BE2C (cell line): Measurements from ENCODE around the gene RUNX3.

Experiments
- DNase-seq: peaks from one replicate; pipeline ENCODE4 v3.0.0-alpha.2; 2020
- H3K27me3 ChIP-seq: fragments of 250-450 bp; sonication (Bioruptor Pico); 2 replicates; pipeline ENCODE4 v1.5.1; 2020; ENCODE audit warnings: mild to moderate bottlenecking
- H3K36me3 ChIP-seq: fragments of 250-450 bp; sonication (Bioruptor Pico); 2 replicates; pipeline ENCODE4 v1.5.1; 2020; ENCODE audit warnings: mild to moderate bottlenecking
- H3K4me1 ChIP-seq: fragments of 250-450 bp; sonication (Bioruptor Pico); 2 replicates; pipeline ENCODE4 v1.5.1; 2020
- H3K4me3 ChIP-seq: 2 replicates; pipeline ENCODE4 v1.5.1; 2011; ENCODE audit warnings: low read depth, low read length
- H3K9me3 ChIP-seq: fragments of 250-450 bp; sonication (Bioruptor Pico); 2 replicates; pipeline ENCODE4 v1.5.1; 2020
- TF ChIP-seq, protein P1 (sequence below): IDR thresholded peaks from 2 replicates; pipeline ENCODE4 v1.5.1; 2012; ENCODE audit warnings: mild to moderate bottlenecking, low read depth, low read length

Gene RUNX3

DNA sequence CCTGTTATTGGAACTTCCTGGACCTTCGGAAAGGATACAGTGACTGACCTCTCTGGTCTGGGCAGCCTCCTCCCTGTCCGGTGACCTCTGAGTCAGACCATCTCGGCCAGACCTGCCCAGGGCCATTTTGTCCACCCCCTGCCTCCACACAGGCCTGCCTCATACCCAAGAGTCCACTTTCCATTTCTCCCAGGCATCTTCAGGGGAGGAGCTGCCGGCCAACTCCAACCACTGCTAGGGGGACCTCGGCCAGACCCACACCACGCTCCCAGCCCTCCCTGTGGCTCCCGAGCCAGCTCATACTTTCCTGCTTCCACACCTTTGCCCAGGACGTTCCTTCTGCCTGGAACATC, 29.5 kb upstream of the RUNX3 start:
- H3K27me3 ChIP-seq: no peaks in the 10 kb centered on the region
- H3K9me3 ChIP-seq: no peaks in the 10 kb centered on the region
- H3K4me3 ChIP-seq: no peak overlapping the region
- DNase-seq: no peak
- no peaks in the 10 kb centered on the region for H3K36me3 ChIP-seq
- no peaks in the 10 kb centered on the region for H3K4me1 ChIP-seq
- TF ChIP-seq, protein P1, sequence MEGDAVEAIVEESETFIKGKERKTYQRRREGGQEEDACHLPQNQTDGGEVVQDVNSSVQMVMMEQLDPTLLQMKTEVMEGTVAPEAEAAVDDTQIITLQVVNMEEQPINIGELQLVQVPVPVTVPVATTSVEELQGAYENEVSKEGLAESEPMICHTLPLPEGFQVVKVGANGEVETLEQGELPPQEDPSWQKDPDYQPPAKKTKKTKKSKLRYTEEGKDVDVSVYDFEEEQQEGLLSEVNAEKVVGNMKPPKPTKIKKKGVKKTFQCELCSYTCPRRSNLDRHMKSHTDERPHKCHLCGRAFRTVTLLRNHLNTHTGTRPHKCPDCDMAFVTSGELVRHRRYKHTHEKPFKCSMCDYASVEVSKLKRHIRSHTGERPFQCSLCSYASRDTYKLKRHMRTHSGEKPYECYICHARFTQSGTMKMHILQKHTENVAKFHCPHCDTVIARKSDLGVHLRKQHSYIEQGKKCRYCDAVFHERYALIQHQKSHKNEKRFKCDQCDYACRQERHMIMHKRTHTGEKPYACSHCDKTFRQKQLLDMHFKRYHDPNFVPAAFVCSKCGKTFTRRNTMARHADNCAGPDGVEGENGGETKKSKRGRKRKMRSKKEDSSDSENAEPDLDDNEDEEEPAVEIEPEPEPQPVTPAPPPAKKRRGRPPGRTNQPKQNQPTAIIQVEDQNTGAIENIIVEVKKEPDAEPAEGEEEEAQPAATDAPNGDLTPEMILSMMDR: no peak

DNA sequence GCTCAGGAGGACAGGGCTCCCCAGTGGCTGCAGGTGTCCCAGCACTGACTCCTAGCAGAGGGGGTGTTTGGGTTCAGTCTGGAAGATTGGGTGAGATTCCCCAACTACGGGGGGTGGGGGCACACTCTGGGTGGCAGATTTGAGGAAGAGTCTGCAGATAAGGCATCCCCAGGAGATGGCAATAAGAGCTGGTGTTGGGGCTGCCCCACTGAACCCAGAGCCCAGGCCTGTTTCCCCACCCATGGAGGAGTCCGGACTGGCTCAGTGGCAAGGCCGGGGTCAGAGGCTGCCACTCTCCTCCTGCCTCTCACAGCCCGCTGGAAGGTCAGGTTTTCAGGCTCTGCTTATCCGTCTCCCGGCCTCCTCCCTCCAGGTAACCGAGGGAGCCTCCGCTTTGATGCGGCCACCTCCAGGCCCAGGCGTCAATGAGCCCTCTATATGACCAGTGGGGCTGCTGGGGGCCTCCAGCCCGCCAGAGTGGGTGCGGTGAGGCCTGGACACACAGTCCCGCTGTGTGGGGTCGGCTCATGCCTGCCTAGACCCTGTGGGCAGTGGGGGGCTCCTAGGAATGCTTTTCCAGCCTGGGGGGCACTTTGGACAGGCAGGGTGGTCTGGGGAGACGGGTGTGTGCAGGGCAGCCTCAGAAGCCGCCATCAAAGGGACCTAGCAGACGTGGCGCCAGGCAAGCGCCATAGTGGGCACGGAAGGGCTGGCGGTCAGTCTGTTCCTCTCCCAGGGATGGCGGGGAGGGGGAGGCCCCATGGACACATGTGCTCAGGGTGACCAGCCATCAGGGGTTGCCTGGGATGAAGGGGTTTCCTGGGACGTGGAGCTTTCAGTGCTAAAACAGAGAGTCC, 28.9 kb upstream of the RUNX3 start:
- Histone ChIP-seq H3K4me3 (no peak overlapping the region), H3K9me3 (no peaks in the 10 kb centered on the region), H3K36me3 (no peaks in the 10 kb centered on the region), H3K27me3 (no peaks in the 10 kb centered on the region), H3K4me1 (no peaks in the 10 kb centered on the region)
- TF ChIP-seq, protein P1: no peak
- DNase-seq: no peak

DNA sequence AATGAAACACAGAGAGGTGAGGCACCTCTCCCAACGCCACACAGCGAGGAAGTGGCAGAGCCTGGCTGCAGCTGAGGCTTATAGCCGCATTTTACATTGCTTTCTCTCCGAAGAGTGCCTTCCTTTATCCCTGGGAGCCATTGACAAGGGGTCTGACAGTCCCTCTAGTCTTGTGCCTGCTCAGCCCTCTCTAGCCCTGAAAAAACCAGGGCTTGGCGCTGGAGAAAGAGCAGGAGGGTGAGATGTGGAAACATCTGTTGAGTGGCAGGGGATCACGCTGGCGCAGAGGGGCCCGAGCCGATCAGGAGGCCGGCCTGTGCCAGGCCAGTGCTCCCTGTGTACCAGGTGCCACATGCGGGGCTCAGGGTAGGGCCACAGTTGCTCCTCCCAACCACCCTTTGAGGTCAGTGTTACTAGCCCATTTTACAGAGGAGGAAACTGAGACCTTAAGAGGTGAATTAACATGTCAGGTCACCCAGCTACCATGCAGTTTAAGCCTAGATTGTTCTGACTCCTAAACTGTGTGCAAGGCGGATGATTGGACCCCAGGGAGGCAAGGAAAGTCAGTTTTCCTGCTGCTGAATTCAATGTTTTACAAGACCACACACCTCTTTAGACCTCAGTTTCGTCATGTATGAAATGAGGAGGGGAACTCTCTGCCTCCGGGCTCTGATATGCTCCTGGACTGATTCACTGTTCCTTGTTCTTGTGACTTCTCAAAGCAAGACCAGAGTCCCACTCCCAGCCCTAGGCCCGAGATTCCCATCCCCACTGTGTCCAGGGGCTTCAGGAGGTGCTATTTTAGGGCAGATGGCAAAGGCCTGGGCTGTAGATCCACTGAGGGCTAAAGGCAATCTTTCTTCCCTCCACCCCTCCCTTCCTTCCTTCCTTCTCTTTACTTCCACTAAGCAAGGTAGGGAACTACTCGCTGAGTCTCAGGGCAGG, 28.0 kb upstream of the RUNX3 start:
- Histone ChIP-seq H3K36me3 (no peaks in the 10 kb centered on the region), H3K4me3 (no peak overlapping the region), H3K27me3 (no peaks in the 10 kb centered on the region), H3K9me3 (no peaks in the 10 kb centered on the region), H3K4me1 (no peaks in the 10 kb centered on the region)
- no peak for DNase-seq
- TF ChIP-seq, protein P1: no peak

DNA sequence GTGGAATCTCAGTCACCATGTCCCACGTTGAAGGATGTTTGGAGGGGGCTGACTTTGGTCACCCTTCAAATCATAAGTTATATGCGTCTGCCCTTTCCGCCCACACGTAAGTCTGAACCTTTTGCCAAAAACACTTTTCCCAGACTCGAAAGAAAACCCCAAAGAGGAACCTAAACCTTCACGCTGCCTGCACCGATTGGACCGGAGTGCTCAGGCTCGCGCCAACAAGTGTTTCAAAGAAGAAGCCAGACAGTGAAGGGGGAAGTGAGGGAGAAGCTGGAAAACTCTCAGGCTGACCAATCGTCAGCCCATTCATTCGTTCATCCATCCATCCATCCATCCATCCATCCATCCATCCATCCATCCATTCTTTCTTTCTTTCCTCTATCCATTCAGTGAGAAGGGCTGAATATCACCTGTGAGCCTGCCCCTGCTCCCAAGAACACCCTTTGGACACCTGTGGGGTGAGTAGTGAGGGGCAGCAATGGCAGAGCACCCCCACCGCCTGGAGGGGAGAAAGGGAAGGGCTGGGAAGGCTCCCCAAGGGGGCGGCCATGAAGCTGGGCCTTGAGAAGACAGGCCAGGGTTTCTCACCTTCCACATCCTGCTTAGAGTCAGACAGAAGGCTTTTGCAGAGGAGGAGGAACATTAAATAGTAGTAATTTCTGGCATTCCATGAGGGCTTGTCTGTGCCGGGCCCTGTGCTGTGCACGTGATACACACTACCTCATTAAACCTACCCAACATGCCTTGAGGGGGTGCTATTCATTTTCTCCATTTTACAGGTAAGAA, 27.1 kb upstream of the RUNX3 start:
- Histone ChIP-seq H3K9me3 (no peaks in the 10 kb centered on the region), H3K4me1 (no peaks in the 10 kb centered on the region), H3K4me3 (no peak overlapping the region), H3K36me3 (no peaks in the 10 kb centered on the region), H3K27me3 (no peaks in the 10 kb centered on the region)
- DNase-seq: no peak
- TF ChIP-seq, protein P1: no peak

DNA sequence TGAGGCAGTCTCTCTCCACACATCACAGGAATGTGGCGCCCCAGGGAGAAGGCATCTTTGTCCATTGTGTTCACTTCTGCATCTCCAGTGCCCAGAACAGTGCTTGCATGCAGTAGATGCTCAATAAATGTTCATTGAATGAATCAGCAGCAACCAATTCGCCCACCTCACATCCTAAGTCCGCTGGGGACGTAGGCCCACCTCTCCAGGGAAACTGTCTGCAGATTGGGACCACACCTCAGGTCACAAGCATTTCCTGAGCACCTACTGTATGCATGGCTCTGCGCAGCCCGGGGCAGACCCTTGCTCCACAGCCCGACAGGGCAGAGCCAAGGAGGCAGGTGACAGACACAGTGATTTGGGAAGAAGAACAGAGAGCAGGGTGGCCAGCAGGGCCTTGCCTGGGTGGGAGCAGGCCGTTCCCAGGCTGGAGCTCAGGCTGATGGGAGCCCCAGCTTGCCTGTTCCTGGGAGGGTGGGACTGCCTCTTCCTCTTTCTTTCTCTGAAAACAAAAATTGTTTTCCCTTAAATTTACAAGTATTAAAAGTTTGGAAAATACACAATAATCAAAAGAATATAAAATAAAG, 25.8 kb upstream of the RUNX3 start:
- TF ChIP-seq, protein P1: no peak
- Histone ChIP-seq H3K36me3 (no peaks in the 10 kb centered on the region), H3K4me1 (no peaks in the 10 kb centered on the region), H3K27me3 (no peaks in the 10 kb centered on the region), H3K4me3 (no peak overlapping the region), H3K9me3 (no peaks in the 10 kb centered on the region)
- DNase-seq: no peak
